ENCODE measurements around the gene KLHDC8A.
"Not testable (repeated sequence)": the region's sequence is repeated elsewhere in the genome, so short reads cannot be mapped to it uniquely, and the experiment has no call there.

The KLHDC8A gene

DNA sequence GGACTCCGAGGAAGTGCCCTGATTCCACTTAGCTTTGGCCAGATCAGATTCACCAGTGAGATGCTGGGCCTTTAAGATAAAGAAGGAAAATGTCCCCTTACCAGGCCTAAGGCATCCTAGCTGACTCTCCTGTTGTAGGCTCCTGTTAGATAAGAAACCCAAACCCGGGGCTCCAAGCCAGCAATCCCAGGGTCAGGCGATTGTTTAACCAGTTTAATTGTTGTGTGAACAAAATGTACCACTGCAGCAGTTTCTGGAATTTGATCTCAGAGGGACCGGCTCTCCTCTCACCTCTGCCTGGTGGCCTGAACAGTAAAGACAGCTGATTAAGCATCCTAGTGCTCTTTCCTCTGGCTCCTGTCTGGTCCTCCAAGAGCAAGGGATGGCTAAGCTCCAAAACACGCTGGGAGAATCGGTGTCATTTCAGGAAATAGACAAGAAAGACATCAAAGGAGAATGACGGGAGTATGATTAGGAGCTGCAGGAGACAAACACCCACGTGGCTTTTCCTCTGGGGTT is 9.3 kb upstream of the KLHDC8A start:
- no peaks in the 10 kb centered on the region for H3K36me3 ChIP-seq
- no peaks in the 10 kb centered on the region for H3K27me3 ChIP-seq
- no peak for DNase-seq
- H3K4me3 ChIP-seq (ENCODE audit: low read depth, low read length), result no peak overlapping the region
- H3K9me3 ChIP-seq, result no peaks in the 10 kb centered on the region
- no peaks in the 10 kb centered on the region for H3K4me1 ChIP-seq
- TF ChIP-seq, protein P1, sequence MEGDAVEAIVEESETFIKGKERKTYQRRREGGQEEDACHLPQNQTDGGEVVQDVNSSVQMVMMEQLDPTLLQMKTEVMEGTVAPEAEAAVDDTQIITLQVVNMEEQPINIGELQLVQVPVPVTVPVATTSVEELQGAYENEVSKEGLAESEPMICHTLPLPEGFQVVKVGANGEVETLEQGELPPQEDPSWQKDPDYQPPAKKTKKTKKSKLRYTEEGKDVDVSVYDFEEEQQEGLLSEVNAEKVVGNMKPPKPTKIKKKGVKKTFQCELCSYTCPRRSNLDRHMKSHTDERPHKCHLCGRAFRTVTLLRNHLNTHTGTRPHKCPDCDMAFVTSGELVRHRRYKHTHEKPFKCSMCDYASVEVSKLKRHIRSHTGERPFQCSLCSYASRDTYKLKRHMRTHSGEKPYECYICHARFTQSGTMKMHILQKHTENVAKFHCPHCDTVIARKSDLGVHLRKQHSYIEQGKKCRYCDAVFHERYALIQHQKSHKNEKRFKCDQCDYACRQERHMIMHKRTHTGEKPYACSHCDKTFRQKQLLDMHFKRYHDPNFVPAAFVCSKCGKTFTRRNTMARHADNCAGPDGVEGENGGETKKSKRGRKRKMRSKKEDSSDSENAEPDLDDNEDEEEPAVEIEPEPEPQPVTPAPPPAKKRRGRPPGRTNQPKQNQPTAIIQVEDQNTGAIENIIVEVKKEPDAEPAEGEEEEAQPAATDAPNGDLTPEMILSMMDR (IDR thresholded peaks at IDR 0.05; ENCODE audit: low read depth, low read length), result no peak

DNA sequence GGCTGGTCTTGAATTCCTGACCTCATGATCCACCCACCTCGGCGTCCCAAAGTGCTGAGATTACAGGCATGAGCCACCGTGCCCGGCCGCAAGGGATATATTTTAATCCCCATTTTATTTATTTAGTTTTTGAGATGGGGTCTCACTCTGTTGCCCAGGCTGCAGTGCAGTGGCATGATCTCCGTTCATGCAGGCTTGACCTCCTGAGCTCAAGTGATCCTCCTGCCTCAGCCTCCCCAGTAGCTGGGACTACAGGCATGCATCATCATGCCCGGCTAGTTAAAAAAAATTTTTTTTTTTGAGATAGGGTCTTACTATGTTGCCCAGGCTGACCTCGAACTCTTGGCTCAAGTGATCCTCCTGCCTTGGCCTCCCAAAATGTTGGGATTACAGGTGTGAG is 8.4 kb upstream of the KLHDC8A start:
- not testable (repeated sequence) for H3K4me1 ChIP-seq; H3K27me3 ChIP-seq; H3K4me3 ChIP-seq (ENCODE audit: low read depth, low read length); DNase-seq; H3K9me3 ChIP-seq; H3K36me3 ChIP-seq

DNA sequence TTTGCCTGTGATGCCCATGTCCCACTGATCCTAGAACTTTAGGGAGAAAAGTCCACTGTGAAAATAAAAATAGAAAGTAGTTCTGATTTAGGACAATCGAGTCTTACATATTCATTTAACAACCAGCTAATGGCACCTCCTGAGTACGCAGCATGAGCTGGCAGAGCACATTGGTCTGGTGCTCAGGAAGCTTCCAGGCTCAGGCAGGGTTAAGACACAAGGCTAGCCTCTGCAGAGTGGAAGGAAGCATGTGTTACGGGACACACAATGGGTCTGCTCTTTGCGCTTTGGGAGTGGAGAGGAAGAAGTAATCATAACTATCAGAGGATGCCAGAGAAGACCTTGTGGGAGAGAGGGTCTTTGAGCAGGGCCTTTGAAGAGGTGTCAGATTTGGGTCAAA is 4.2 kb upstream of the KLHDC8A start:
- TF ChIP-seq, protein P1 (IDR thresholded peaks at IDR 0.05; ENCODE audit: low read depth, low read length), result no peak
- H3K27me3 ChIP-seq, result no peaks in the 10 kb centered on the region
- H3K4me3 ChIP-seq (ENCODE audit: low read depth, low read length), result no peak overlapping the region
- H3K4me1 ChIP-seq, result peaks cover 9% of the 10 kb centered on the region
- H3K36me3 ChIP-seq, result no peaks in the 10 kb centered on the region
- no peak for DNase-seq
- no peaks in the 10 kb centered on the region for H3K9me3 ChIP-seq

DNA sequence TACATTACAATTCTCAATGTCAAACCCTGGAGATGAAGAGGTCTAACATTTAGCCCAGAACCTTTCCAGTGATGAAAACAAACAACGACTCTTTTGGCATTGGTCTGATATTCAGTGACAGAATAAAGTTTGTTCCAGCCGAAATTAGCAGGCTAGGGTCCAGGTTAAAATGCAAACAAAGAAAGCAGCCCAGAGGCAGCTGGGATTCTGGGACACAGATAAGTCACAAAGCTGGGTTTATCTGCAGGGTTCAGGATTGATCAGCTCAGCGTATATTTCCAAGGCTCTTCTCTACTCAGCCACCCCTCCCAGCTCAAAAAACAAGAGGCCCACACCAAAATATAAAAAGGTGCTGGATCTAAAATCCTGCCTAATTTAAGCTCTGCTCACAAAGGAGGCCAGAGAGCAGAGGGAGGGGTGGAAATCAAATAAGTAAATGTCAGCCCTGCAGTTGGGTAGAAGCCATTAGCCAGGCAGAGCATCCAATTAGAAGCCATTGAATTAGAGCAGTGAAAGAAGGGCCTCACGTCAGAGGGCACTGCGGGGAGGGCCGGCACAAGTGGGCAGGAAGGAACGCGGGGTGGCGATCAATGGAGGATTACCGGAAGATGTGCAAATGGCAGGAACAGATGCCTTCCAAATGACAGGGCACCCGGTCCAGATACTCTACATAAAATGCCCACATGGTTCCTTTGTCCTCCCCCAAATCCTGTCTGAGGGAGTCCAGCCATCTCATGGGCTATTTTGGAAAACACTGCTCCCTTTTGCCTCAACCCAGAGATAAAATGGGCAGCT is 3.2 kb upstream of the KLHDC8A start:
- Histone ChIP-seq H3K9me3 (no peaks in the 10 kb centered on the region), H3K4me1 (peaks cover 9% of the 10 kb centered on the region), H3K36me3 (no peaks in the 10 kb centered on the region), H3K27me3 (no peaks in the 10 kb centered on the region), H3K4me3 (ENCODE audit: low read depth, low read length) (no peak overlapping the region)
- DNase-seq, result no peak
- TF ChIP-seq, protein P1 (IDR thresholded peaks at IDR 0.05; ENCODE audit: low read depth, low read length), result no peak

DNA sequence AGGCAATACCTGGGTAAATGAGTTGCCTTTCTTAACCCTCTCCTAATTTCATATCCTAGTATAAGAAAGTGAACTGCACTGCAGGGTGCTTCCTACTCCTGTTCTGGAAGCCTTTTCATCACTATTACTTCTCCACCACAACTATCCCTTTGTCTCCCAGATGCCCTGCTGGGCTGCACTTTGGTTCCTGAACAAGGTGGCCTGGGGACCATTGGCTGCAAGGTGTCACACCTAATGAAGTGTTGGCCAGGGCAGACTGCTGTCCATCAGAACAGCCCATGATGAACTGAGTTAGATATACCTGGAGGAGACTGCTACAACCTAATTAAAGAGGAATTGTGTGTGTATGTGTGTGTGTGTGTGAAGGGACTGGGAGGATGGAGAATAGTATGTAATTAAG is 1.9 kb upstream of the KLHDC8A start:
- no peaks in the 10 kb centered on the region for H3K27me3 ChIP-seq
- H3K9me3 ChIP-seq, result no peaks in the 10 kb centered on the region
- no peaks in the 10 kb centered on the region for H3K36me3 ChIP-seq
- peaks cover 9% of the 10 kb centered on the region for H3K4me1 ChIP-seq
- TF ChIP-seq, protein P1 (IDR thresholded peaks at IDR 0.05; ENCODE audit: low read depth, low read length), result no peak
- no peak for DNase-seq
- no peak overlapping the region for H3K4me3 ChIP-seq (ENCODE audit: low read depth, low read length)

DNA sequence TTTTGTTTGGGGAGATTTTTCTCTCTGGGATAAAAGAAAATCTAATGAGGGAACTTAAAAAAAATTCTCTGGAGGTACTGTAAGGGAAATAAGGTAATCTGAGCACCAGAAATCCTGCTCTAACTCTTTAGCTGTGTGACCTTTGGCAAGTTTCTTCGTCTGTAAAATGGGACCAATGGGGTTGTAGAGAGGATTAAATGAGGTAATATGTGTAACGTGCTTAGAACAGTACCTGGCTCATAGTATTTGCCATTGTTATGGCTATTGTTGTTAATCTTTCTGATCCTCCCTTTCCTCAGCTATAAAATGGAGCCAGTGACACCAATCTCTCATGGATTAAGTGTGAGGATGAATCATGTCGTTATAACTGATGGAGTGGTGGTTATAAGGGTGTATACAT is 845 bp upstream of the KLHDC8A start:
- DNase-seq, result no peak
- no peaks in the 10 kb centered on the region for H3K27me3 ChIP-seq

More for the DNA sequence above, 845 bp upstream of the KLHDC8A start:
- Histone ChIP-seq H3K4me3 (ENCODE audit: low read depth, low read length) (no peak overlapping the region), H3K4me1 (peaks cover 14% of the 10 kb centered on the region), H3K36me3 (no peaks in the 10 kb centered on the region), H3K9me3 (no peaks in the 10 kb centered on the region)
- TF ChIP-seq, protein P1 (IDR thresholded peaks at IDR 0.05; ENCODE audit: low read depth, low read length), result no peak
